ENCODE results near the gene GOLM1.

DNA sequence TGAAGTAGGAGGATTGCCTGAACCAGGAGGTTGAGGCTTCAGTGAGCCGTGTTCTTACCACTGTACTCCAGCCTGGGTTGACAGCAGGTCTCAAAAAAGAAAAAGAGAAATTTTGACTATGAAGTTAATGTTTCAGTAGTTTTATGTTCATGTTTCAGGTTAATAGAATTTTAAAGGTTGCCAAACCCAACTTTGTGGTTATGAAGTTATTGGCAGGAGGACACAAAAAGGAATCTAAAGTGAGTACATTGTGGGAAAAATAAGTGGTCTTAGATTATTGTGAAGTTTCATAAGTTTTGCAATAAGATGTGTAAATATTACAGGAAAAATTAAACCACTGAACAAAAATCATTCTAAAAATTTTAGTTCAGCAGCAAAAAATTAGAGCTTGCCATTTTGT lies 78.6 kb downstream of the GOLM1 start:
- TF ChIP-seq FOXA1 (IDR thresholded peaks at IDR 0.05) = no peak
- TF ChIP-seq, protein P1, sequence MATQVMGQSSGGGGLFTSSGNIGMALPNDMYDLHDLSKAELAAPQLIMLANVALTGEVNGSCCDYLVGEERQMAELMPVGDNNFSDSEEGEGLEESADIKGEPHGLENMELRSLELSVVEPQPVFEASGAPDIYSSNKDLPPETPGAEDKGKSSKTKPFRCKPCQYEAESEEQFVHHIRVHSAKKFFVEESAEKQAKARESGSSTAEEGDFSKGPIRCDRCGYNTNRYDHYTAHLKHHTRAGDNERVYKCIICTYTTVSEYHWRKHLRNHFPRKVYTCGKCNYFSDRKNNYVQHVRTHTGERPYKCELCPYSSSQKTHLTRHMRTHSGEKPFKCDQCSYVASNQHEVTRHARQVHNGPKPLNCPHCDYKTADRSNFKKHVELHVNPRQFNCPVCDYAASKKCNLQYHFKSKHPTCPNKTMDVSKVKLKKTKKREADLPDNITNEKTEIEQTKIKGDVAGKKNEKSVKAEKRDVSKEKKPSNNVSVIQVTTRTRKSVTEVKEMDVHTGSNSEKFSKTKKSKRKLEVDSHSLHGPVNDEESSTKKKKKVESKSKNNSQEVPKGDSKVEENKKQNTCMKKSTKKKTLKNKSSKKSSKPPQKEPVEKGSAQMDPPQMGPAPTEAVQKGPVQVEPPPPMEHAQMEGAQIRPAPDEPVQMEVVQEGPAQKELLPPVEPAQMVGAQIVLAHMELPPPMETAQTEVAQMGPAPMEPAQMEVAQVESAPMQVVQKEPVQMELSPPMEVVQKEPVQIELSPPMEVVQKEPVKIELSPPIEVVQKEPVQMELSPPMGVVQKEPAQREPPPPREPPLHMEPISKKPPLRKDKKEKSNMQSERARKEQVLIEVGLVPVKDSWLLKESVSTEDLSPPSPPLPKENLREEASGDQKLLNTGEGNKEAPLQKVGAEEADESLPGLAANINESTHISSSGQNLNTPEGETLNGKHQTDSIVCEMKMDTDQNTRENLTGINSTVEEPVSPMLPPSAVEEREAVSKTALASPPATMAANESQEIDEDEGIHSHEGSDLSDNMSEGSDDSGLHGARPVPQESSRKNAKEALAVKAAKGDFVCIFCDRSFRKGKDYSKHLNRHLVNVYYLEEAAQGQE (IDR thresholded peaks at IDR 0.05) = no peak
- TF ChIP-seq, protein P2, sequence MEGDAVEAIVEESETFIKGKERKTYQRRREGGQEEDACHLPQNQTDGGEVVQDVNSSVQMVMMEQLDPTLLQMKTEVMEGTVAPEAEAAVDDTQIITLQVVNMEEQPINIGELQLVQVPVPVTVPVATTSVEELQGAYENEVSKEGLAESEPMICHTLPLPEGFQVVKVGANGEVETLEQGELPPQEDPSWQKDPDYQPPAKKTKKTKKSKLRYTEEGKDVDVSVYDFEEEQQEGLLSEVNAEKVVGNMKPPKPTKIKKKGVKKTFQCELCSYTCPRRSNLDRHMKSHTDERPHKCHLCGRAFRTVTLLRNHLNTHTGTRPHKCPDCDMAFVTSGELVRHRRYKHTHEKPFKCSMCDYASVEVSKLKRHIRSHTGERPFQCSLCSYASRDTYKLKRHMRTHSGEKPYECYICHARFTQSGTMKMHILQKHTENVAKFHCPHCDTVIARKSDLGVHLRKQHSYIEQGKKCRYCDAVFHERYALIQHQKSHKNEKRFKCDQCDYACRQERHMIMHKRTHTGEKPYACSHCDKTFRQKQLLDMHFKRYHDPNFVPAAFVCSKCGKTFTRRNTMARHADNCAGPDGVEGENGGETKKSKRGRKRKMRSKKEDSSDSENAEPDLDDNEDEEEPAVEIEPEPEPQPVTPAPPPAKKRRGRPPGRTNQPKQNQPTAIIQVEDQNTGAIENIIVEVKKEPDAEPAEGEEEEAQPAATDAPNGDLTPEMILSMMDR (IDR thresholded peaks at IDR 0.05; ENCODE audit: low read depth, low read length, missing input control) = no peak
- no peak for TF ChIP-seq JUND (IDR thresholded peaks at IDR 0.05)
- TF ChIP-seq RAD21 (IDR thresholded peaks at IDR 0.05) = no peak
